NT2/D1 (cell line): ENCODE data around the gene THRA.

Experiments
- DNase-seq: peaks from one replicate; pipeline ENCODE4 v3.0.0-alpha.2; 2011; ENCODE audit warnings: low read depth, low spot score
- H3K27me3 ChIP-seq: 2 replicates; pipeline ENCODE4 v1.6.0; 2011; ENCODE audit warnings: mild to moderate bottlenecking; ENCODE audit not compliant: insufficient read length, insufficient read depth
- H3K36me3 ChIP-seq: 2 replicates; pipeline ENCODE4 v1.6.1; 2011; ENCODE audit warnings: mild to moderate bottlenecking, low read length, mixed read lengths; ENCODE audit not compliant: insufficient read depth, insufficient read length
- H3K4me1 ChIP-seq: 2 replicates; pipeline ENCODE4 v1.5.1; 2011; ENCODE audit not compliant: insufficient read depth, insufficient read length
- H3K4me3 ChIP-seq: 2 replicates; pipeline ENCODE4 v1.5.1; 2011; ENCODE audit warnings: low read depth; ENCODE audit not compliant: insufficient read length
- H3K9ac ChIP-seq: 2 replicates; pipeline ENCODE4 v1.6.0; 2011; ENCODE audit warnings: low read depth; ENCODE audit not compliant: insufficient read length
- H3K9me3 ChIP-seq: 2 replicates; pipeline ENCODE4 v1.5.1; 2011; ENCODE audit warnings: mild to moderate bottlenecking, low read length; ENCODE audit not compliant: insufficient read depth
- SUZ12 ChIP-seq: IDR thresholded peaks from 2 replicates; pipeline ENCODE4 v1.6.1; 2011; ENCODE audit not compliant: insufficient read length, insufficient read depth; ENCODE audit errors: extremely low read depth
- YY1 ChIP-seq: IDR thresholded peaks from 2 replicates; pipeline ENCODE4 v1.6.1; 2011; ENCODE audit not compliant: insufficient read length, insufficient read depth
- ZNF274 ChIP-seq: IDR thresholded peaks from 2 replicates; pipeline ENCODE4 v1.6.1; 2011; ENCODE audit warnings: mild to moderate bottlenecking, low read depth, low read length

The THRA gene

GRCh38 chr17:40086150-40087044 lies 23.6 kb downstream of the THRA start:
- Histone ChIP-seq H3K9me3 (no peaks in the 10 kb centered on the region), H3K4me3 (no peak overlapping the region), H3K9ac (peak overlapping the region; percentile 36), H3K4me1 (peaks cover 23% of the 10 kb centered on the region), H3K27me3 (no peaks in the 10 kb centered on the region), H3K36me3 (peaks cover 28% of the 10 kb centered on the region)
- no peak for DNase-seq
- TF ChIP-seq ZNF274, result no peak
- no peak for TF ChIP-seq YY1
- no peak for TF ChIP-seq SUZ12

GRCh38 chr17:40087049-40087794 lies 24.5 kb downstream of the THRA start:
- TF ChIP-seq ZNF274 (no peak), SUZ12 (no peak), YY1 (no peak)
- no peaks in the 10 kb centered on the region for H3K27me3 ChIP-seq
- DNase-seq, result no peak
- H3K36me3 ChIP-seq, result peaks cover 28% of the 10 kb centered on the region
- peak overlapping the region; percentile 24 for H3K9ac ChIP-seq
- peaks cover 30% of the 10 kb centered on the region for H3K4me1 ChIP-seq
- H3K4me3 ChIP-seq, result no peak overlapping the region
- H3K9me3 ChIP-seq, result no peaks in the 10 kb centered on the region

GRCh38 chr17:40087903-40088718 lies 25.3 kb downstream of the THRA start:
- Histone ChIP-seq H3K36me3 (peaks cover 30% of the 10 kb centered on the region), H3K9ac (no peak overlapping the region), H3K9me3 (no peaks in the 10 kb centered on the region), H3K4me3 (no peak overlapping the region), H3K27me3 (no peaks in the 10 kb centered on the region), H3K4me1 (peaks cover 30% of the 10 kb centered on the region)
- no peak for DNase-seq
- TF ChIP-seq SUZ12 (no peak), YY1 (peak; percentile 38)

GRCh38 chr17:40089077-40089895 lies 26.5 kb downstream of the THRA start:
- no peaks in the 10 kb centered on the region for H3K27me3 ChIP-seq
- no peak overlapping the region for H3K4me3 ChIP-seq
- no peak for TF ChIP-seq ZNF274
- TF ChIP-seq YY1, result no peak
- no peak for TF ChIP-seq SUZ12
- H3K36me3 ChIP-seq, result peaks cover 42% of the 10 kb centered on the region
- DNase-seq, result no peak
- H3K4me1 ChIP-seq, result peaks cover 30% of the 10 kb centered on the region
- no peaks in the 10 kb centered on the region for H3K9me3 ChIP-seq
- no peak overlapping the region for H3K9ac ChIP-seq

GRCh38 chr17:40090237-40091119 lies 27.7 kb downstream of the THRA start:
- DNase-seq, result no peak
- no peaks in the 10 kb centered on the region for H3K9me3 ChIP-seq
- peaks cover 30% of the 10 kb centered on the region for H3K4me1 ChIP-seq
- TF ChIP-seq SUZ12 (no peak), YY1 (no peak), ZNF274 (no peak)
- no peak overlapping the region for H3K9ac ChIP-seq
- H3K4me3 ChIP-seq, result no peak overlapping the region
- H3K27me3 ChIP-seq, result no peaks in the 10 kb centered on the region
- peaks cover 52% of the 10 kb centered on the region for H3K36me3 ChIP-seq
